ENCODE results near the gene TSEN34. TPM values are rescaled to one million over a fixed set of nuclear protein-coding genes. Genes with fewer than 3 reads are reported as not detected.

The TSEN34 gene
- total RNA-seq, 3 donors from 2014 or later (not counting 1 experiment from before 2014, with no cell fraction given): 11.5 to 16.7 (median 13.5) TPM

DNA sequence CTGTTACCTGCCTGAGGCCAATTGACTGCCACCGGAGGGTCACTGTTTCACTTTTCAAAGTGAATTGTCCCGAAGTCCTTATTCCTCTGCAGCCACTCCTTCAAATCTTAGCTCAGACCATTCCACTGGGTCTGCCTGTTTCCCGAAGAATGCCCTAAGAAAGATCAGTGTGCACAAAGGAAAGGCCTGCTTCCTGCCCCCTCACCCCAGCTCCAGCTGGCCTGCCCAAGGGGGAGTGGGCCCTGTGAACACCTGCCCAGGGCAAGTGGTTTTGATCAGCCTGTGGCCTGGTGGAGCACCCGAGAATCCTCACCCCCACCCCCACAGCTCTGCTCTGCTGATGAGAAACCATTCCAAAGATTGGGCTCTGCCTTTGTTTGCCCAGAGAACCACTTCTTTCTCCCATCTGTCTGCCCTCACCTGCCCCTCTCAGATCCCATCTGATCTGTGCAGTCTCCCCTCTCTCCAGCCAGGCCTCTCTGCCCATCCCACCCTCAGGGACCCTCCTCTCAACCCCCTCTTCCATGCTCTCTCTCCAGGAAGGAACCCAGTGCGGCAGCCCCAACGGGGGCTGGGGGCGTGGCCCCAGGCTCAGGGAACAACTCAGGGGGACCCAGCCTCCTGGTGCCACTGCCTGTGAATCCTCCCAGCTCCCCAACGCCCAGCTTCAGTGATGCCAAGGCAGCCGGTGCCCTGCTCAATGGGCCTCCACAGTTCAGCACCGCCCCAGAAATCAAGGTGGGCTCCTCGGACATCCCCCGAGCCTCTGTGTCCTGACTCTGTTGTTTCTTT is 41.9 kb upstream of the TSEN34 start:
- Mint-ChIP-seq H3K4me3 (no peak overlapping the region), H3K9me3 (no peaks in the 10 kb centered on the region), H3K36me3 (peaks cover 7% of the 10 kb centered on the region)

GRCh38 chr19:54151362-54152035 is 39.6 kb upstream of the TSEN34 start:
- Mint-ChIP-seq H3K27me3 (ENCODE audit: low read depth in 2 of 2) (no peaks in the 10 kb centered on the region), H3K27ac (no peak overlapping the region), H3K9me3 (no peaks in the 10 kb centered on the region), H3K4me1 (peaks cover 0 to 14% of the 10 kb centered on the region in 2 donors), H3K4me3 (no peak overlapping the region), H3K36me3 (peaks cover 7% of the 10 kb centered on the region)
- no peaks in the 10 kb centered on the region for H3K9me3 ChIP-seq (ENCODE audit: control insufficient read depth, insufficient read depth, low read length)
- WGBS (ENCODE audit: insufficient coverage): 96% methylated on average over 23 of the region's 23 CpGs
- H3K27ac ChIP-seq (ENCODE audit: low read length): no peak overlapping the region
- TF ChIP-seq CTCF (IDR thresholded peaks at IDR 0.05): no peak
- no peak overlapping the region for H3K4me3 ChIP-seq (ENCODE audit: low read length)
- DNase-seq: no peak
- ATAC-seq: no peak
- H3K4me1 ChIP-seq (ENCODE audit: control insufficient read depth, insufficient read depth, low read length): peaks cover 4% of the 10 kb centered on the region
- H3K27me3 ChIP-seq (ENCODE audit: control insufficient read depth, insufficient read depth, low read length): no peaks in the 10 kb centered on the region
- intact Hi-C loops (cut with micrococcal nuclease): no loop called here
- H3K36me3 ChIP-seq (ENCODE audit: control insufficient read depth, insufficient read depth, low read length): peaks cover 87% of the 10 kb centered on the region

More for the DNA sequence above, 41.9 kb upstream of the TSEN34 start:
- DNase-seq: no peak
- H3K4me3 ChIP-seq (ENCODE audit: low read length): no peak overlapping the region
- H3K27ac ChIP-seq (ENCODE audit: low read length): no peak overlapping the region
- H3K27me3 ChIP-seq (ENCODE audit: control insufficient read depth, insufficient read depth, low read length): no peaks in the 10 kb centered on the region
- no peak for TF ChIP-seq CTCF (IDR thresholded peaks at IDR 0.05)
- no peaks in the 10 kb centered on the region for H3K9me3 ChIP-seq (ENCODE audit: control insufficient read depth, insufficient read depth, low read length)
- H3K27me3 Mint-ChIP-seq (ENCODE audit: low read depth in 2 of 2): no peaks in the 10 kb centered on the region
- no peak for ATAC-seq
- H3K4me1 Mint-ChIP-seq: peaks cover 5 to 24% of the 10 kb centered on the region in 2 donors
- peaks cover 87% of the 10 kb centered on the region for H3K36me3 ChIP-seq (ENCODE audit: control insufficient read depth, insufficient read depth, low read length)
- WGBS (ENCODE audit: insufficient coverage): 86% methylated on average over 12 of the region's 12 CpGs
- no peaks in the 10 kb centered on the region for H3K4me1 ChIP-seq (ENCODE audit: control insufficient read depth, insufficient read depth, low read length)
- intact Hi-C loops (cut with micrococcal nuclease): no loop called here
- H3K27ac Mint-ChIP-seq: no peak overlapping the region

- Histone ChIP-seq H3K9me3 (ENCODE audit: control insufficient read depth, insufficient read depth, low read length) (no peaks in the 10 kb centered on the region), H3K4me3 (ENCODE audit: low read length) (no peak overlapping the region), H3K27ac (ENCODE audit: low read length) (no peak overlapping the region), H3K27me3 (ENCODE audit: control insufficient read depth, insufficient read depth, low read length) (no peaks in the 10 kb centered on the region), H3K4me1 (ENCODE audit: control insufficient read depth, insufficient read depth, low read length) (peaks cover 4% of the 10 kb centered on the region), H3K36me3 (ENCODE audit: control insufficient read depth, insufficient read depth, low read length) (peaks cover 87% of the 10 kb centered on the region)
- no peak overlapping the region for H3K27ac Mint-ChIP-seq
- peaks cover 7% of the 10 kb centered on the region for H3K36me3 Mint-ChIP-seq
- WGBS (ENCODE audit: insufficient coverage): 94% methylated on average over 12 of the region's 12 CpGs
- H3K4me1 Mint-ChIP-seq: peaks cover 5 to 20% of the 10 kb centered on the region in 2 donors
- H3K27me3 Mint-ChIP-seq (ENCODE audit: low read depth in 2 of 2): no peaks in the 10 kb centered on the region
- intact Hi-C loops (cut with micrococcal nuclease): no loop called here
- DNase-seq (no peak), ATAC-seq (no peak)
- no peaks in the 10 kb centered on the region for H3K9me3 Mint-ChIP-seq
- no peak overlapping the region for H3K4me3 Mint-ChIP-seq
- no peak for TF ChIP-seq CTCF (IDR thresholded peaks at IDR 0.05)
Observed at GRCh38 chr19:54152267-54152666, 38.8 kb upstream of the TSEN34 start.
